Endothelial cell of umbilical vein (primary cell): ENCODE measurements around the gene SV2C. TPM values are rescaled to one million over a fixed set of nuclear protein-coding genes. Genes with fewer than 3 reads are reported as not detected.

Experiments
- BruUV-seq: library from RNA; stranded (reverse); fragments of 400-500 nt; replicated peaks from 2 replicates; lab custom pipeline; 2021; lab: Mats Ljungman, UMichigan
- CTCF ChIA-PET: fragments of 300-600, 350-600 bp; sonication (Branson Sonifier 250); formaldehyde crosslinking; loops from one replicate; lab custom pipeline; 2021; ENCODE audit warnings: antibody characterized with exemption, inconsistent platforms; lab: Charles Lee
- POLR2A ChIA-PET: fragments of 300-600, 350-600 bp; sonication (Branson Sonifier 250); formaldehyde crosslinking; loops from one replicate; lab custom pipeline; 2021; ENCODE audit warnings: antibody characterized with exemption, inconsistent platforms; lab: Charles Lee
- DNase-seq: peaks from one replicate; pipeline ENCODE4 v3.0.0-alpha.2; 2011; ENCODE audit warnings: low read depth, low spot score
- FAIRE-seq: peaks from 2 replicates; lab custom pipeline; 2011; peaks lifted over from hg19 to GRCh38; lab: Jason Lieb, UNC
- H2AFZ ChIP-seq: 2 replicates; pipeline ENCODE4 v1.6.0; 2012; ENCODE audit warnings: low read depth, low read length, control low read depth, inconsistent platforms
- H3K27ac ChIP-seq: 2 replicates; pipeline ENCODE4 v1.5.1; 2011; ENCODE audit warnings: low read depth, mild to moderate bottlenecking, control low read depth, low read length, moderate library complexity; ENCODE audit not compliant: insufficient read depth
- H3K27me3 ChIP-seq, 2 experiments: 2 replicates each; pipeline versions ENCODE4 v1.6.0 to v1.6.1; 2011; ENCODE audit warnings: low read length in 2 of 2, mixed read lengths in 1 of 2; ENCODE audit not compliant: control insufficient read depth in 2 of 2, insufficient read depth in 2 of 2
- H3K36me3 ChIP-seq, 2 experiments: 2 replicates in 1 of 2; 3 replicates in 1 of 2; pipeline ENCODE4 v1.5.1; 2011; ENCODE audit warnings: low read length in 2 of 2, mild to moderate bottlenecking in 1 of 2, moderate library complexity in 1 of 2; ENCODE audit not compliant: control insufficient read depth in 2 of 2, insufficient read depth in 2 of 2; ENCODE audit errors: extremely low read depth in 1 of 2
- H3K4me1 ChIP-seq: 3 replicates; pipeline ENCODE4 v1.5.1; 2011; ENCODE audit warnings: mild to moderate bottlenecking, low read length; ENCODE audit not compliant: control insufficient read depth, insufficient read depth; ENCODE audit errors: extremely low read depth
- H3K4me2 ChIP-seq: 2 replicates; pipeline ENCODE4 v1.6.1; 2011; ENCODE audit warnings: low read length, control low read depth, mixed read lengths; ENCODE audit not compliant: insufficient read depth
- H3K4me3 ChIP-seq, 3 experiments: fragments of 200-600 bp in 1 of 3; sonication (generic), shearing (Covaris generic) in 1 of 3; replicated peaks in 1 of 3; 2 replicates each; pipeline ENCODE4 v1.5.1; 2011 to 2016; ENCODE audit warnings: control low read depth in 3 of 3, low read length in 3 of 3, mild to moderate bottlenecking in 2 of 3, inconsistent platforms in 1 of 3, low read depth in 1 of 3, moderate library complexity in 1 of 3; ENCODE audit not compliant: insufficient read depth in 1 of 3
- H3K79me2 ChIP-seq: 2 replicates; pipeline ENCODE4 v1.6.0; 2012; ENCODE audit warnings: low read length, inconsistent platforms; ENCODE audit not compliant: control insufficient read depth, insufficient read depth
- H3K9ac ChIP-seq: replicated peaks from 2 replicates; pipeline ENCODE3; 2011; ENCODE audit warnings: low read length, control low read depth; ENCODE audit not compliant: insufficient read depth; ENCODE audit errors: extremely low read depth
- H3K9me1 ChIP-seq: replicated peaks from 3 replicates; pipeline ENCODE4 v1.6.0; 2011; ENCODE audit warnings: mild to moderate bottlenecking, low read length; ENCODE audit not compliant: control insufficient read depth, insufficient read depth; ENCODE audit errors: extremely low read depth
- H3K9me3 ChIP-seq: replicated peaks from 2 replicates; pipeline ENCODE4 v1.5.1; 2012; ENCODE audit warnings: low read length, inconsistent platforms; ENCODE audit not compliant: control insufficient read depth, insufficient read depth
- H4K20me1 ChIP-seq: replicated peaks from 2 replicates; pipeline ENCODE3; 2011; ENCODE audit warnings: mild to moderate bottlenecking, low read length; ENCODE audit not compliant: control insufficient read depth, insufficient read depth; ENCODE audit errors: extremely low read depth
- EZH2 ChIP-seq: IDR thresholded peaks from 2 replicates; pipeline ENCODE4 v1.6.1; 2012; ENCODE audit warnings: borderline replicate concordance, low read depth, mild to moderate bottlenecking, moderate library complexity, low read length, inconsistent platforms; ENCODE audit not compliant: severe bottlenecking
- FOS ChIP-seq: IDR thresholded peaks from 2 replicates; pipeline ENCODE4 v1.6.1; 2011; ENCODE audit warnings: mild to moderate bottlenecking, low read length, moderate library complexity, borderline replicate concordance; ENCODE audit not compliant: insufficient read depth
- GATA2 ChIP-seq: IDR thresholded peaks from 2 replicates; pipeline ENCODE4 v1.7.0; 2011; ENCODE audit warnings: low read depth, mild to moderate bottlenecking, moderate library complexity, mixed read lengths, low read length; ENCODE audit not compliant: insufficient read length, insufficient read depth
- JUN ChIP-seq: IDR thresholded peaks from 2 replicates; pipeline ENCODE4 v1.6.1; 2011; ENCODE audit warnings: borderline replicate concordance, low read depth; ENCODE audit not compliant: insufficient read length, insufficient read depth
- MYC ChIP-seq: IDR thresholded peaks from one replicate; pipeline ENCODE4 v1.6.1; 2011; ENCODE audit warnings: mild to moderate bottlenecking, low read depth, low read length
- POLR2A ChIP-seq: IDR thresholded peaks from 2 replicates; pipeline ENCODE4 v1.6.1; 2012; ENCODE audit warnings: low read depth, mild to moderate bottlenecking, control low read depth, low read length
- POLR2AphosphoS5 ChIP-seq: IDR thresholded peaks from 2 replicates; pipeline ENCODE4 v1.6.1; 2012; ENCODE audit warnings: low read depth, mild to moderate bottlenecking, control low read depth, low read length, moderate library complexity; ENCODE audit not compliant: insufficient read depth
- dilution Hi-C: fragments of 300-500 bp; cut with MboI; formaldehyde crosslinking; loops from one replicate; pipeline ENCODE4 v1.15.0; 2019; ENCODE audit warnings: low sequenced_read_pairs; ENCODE audit not compliant: extremely low pct_ligation_motif_present
- intact Hi-C: fragments of 100-400 bp; cut with micrococcal nuclease; formaldehyde crosslinking; loops from one replicate; pipeline ENCODE4 v1.10.0; 2022
- polyA plus RNA-seq, 4 experiments: library from polyadenylated mRNA; depleted of rRNA in 3 of 4; stranded (reverse) in 3 of 4; unstranded in 1 of 4; fragments of >200 nt; gene quantifications; 2 replicates each; pipeline versions ENCODE4 v1.2.1 to v1.2.3, GENCODE V29; 2011 to 2012; ENCODE audit warnings: missing spikeins in 1 of 4
- total RNA-seq: library from RNA; stranded (reverse); gene quantifications from 2 replicates; pipeline ENCODE4 v1.2.3, GENCODE V29; 2021
- TF ChIP-seq, protein P1 (sequence below): IDR thresholded peaks from 2 replicates; pipeline ENCODE4 v1.6.1; 2011; ENCODE audit not compliant: insufficient read depth, insufficient read length
- TF ChIP-seq, protein P2 (sequence below), 2 donors: IDR thresholded peaks; 1 replicate in 1 of 2; 2 replicates in 1 of 2; pipeline ENCODE4 v1.5.1; 2011; ENCODE audit warnings: low read length in 2 of 2, mild to moderate bottlenecking in 2 of 2, moderate library complexity in 2 of 2, control low read depth in 1 of 2, inconsistent platforms in 1 of 2, low read depth in 1 of 2; ENCODE audit not compliant: insufficient read depth in 1 of 2; ENCODE audit errors: extremely low read depth in 1 of 2

The SV2C gene
- total and polyA plus RNA-seq, 2 donors (not counting 3 experiments of a cell fraction or from before 2014, with no cell fraction given), result not detected

DNA sequence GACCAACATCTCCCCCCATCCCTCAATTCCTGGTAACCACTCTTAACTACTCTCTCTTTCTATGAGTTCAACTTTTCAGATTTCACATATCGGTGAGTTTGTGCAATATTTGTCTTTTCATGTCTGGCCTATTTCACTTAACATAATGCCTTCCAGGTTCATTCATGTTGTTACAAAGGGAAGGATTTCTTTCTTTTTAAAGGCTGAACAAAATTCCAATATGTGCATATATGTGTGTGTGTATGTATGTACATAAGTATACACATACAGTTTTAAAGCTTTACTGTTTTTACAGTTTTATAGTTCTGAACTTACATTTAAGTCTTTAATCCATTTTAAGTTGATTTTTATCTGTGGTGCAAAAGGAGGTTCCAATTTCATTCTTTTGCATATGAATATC, 130.7 kb downstream of the SV2C start:
- Histone ChIP-seq H3K79me2 (no peaks in the 10 kb centered on the region), H3K4me3 (no peak overlapping the region), H3K27me3 (no peaks in the 10 kb centered on the region), H3K27ac (no peak overlapping the region), H4K20me1 (no peaks in the 10 kb centered on the region), H3K9me1 (no peaks in the 10 kb centered on the region), H3K9ac (no peak overlapping the region), H2AFZ (no peak overlapping the region), H3K36me3 (no peaks in the 10 kb centered on the region), H3K4me2 (no peak overlapping the region), H3K4me1 (no peaks in the 10 kb centered on the region), H3K9me3 (no peaks in the 10 kb centered on the region)
- no peak for DNase-seq
- ChIA-PET CTCF (no interaction called here), POLR2A (no interaction called here)
- TF ChIP-seq GATA2 (no peak), POLR2AphosphoS5 (no peak), POLR2A (no peak), MYC (no peak), EZH2 (no peak)
- TF ChIP-seq, protein P1, sequence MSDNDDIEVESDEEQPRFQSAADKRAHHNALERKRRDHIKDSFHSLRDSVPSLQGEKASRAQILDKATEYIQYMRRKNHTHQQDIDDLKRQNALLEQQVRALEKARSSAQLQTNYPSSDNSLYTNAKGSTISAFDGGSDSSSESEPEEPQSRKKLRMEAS, result no peak
- intact Hi-C loops, result no loop called here
- dilution Hi-C loops, result no loop called here
- BruUV-seq, result no TSS peak
- FAIRE-seq, result no peak

DNA sequence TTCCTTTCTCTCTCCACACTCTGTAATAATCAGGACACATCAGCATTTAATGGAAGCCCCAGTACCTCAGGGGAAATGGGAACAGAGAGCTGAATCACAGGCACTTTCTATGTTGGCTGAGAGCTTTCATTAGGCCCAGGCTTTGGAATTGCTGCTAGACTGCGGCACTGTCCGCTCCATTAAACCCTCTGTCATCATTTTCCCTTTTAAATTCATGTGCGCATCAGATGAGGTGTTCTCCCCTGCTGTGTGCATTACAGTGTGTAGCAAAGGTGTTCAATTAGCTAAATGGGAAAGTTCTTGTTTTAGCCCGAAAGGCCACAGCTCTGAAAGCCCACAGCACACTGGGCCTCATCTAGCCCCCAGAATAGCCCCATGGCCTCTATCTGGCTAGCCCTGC, 133.6 kb downstream of the SV2C start:
- Histone ChIP-seq H3K79me2 (no peaks in the 10 kb centered on the region), H3K4me1 (no peaks in the 10 kb centered on the region), H4K20me1 (no peaks in the 10 kb centered on the region), H3K4me2 (no peak overlapping the region), H3K4me3 (no peak overlapping the region), H2AFZ (no peak overlapping the region), H3K36me3 (no peaks in the 10 kb centered on the region), H3K27ac (no peak overlapping the region), H3K9ac (no peak overlapping the region), H3K27me3 (no peaks in the 10 kb centered on the region), H3K9me3 (no peaks in the 10 kb centered on the region), H3K9me1 (no peaks in the 10 kb centered on the region)
- intact Hi-C loops (no loop called here), dilution Hi-C loops (no loop called here)
- DNase-seq, result no peak
- BruUV-seq, result no TSS peak
- TF ChIP-seq, protein P2, sequence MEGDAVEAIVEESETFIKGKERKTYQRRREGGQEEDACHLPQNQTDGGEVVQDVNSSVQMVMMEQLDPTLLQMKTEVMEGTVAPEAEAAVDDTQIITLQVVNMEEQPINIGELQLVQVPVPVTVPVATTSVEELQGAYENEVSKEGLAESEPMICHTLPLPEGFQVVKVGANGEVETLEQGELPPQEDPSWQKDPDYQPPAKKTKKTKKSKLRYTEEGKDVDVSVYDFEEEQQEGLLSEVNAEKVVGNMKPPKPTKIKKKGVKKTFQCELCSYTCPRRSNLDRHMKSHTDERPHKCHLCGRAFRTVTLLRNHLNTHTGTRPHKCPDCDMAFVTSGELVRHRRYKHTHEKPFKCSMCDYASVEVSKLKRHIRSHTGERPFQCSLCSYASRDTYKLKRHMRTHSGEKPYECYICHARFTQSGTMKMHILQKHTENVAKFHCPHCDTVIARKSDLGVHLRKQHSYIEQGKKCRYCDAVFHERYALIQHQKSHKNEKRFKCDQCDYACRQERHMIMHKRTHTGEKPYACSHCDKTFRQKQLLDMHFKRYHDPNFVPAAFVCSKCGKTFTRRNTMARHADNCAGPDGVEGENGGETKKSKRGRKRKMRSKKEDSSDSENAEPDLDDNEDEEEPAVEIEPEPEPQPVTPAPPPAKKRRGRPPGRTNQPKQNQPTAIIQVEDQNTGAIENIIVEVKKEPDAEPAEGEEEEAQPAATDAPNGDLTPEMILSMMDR (IDR thresholded peaks at IDR 0.05; ENCODE audit: extremely low read depth in 1 of 2, insufficient read depth in 1 of 2, low read depth in 1 of 2, low read length in 2 of 2), result no peak
- TF ChIP-seq EZH2 (no peak), FOS (no peak), MYC (no peak), GATA2 (no peak), JUN (no peak), POLR2A (no peak), POLR2AphosphoS5 (no peak)
- TF ChIP-seq, protein P1, result no peak
- POLR2A ChIA-PET, result no interaction called here
- no peak for FAIRE-seq
- CTCF ChIA-PET, result no interaction called here
